ENCODE measurements around the gene PPP1R16B.
"Not testable (repeated sequence)": the region's sequence is repeated elsewhere in the genome, so short reads cannot be mapped to it uniquely, and the experiment has no call there.

PPP1R16B gene

GRCh38 chr20:38791291-38791690, 14.2 kb upstream of the PPP1R16B start:
- in situ Hi-C loops (cut with MboI; ENCODE audit: low sequenced_read_pairs) = no loop called here

GRCh38 chr20:38791940-38792339, 13.6 kb upstream of the PPP1R16B start:
- in situ Hi-C loops (cut with MboI; ENCODE audit: low sequenced_read_pairs) = no loop called here

GRCh38 chr20:38794057-38794456, 11.4 kb upstream of the PPP1R16B start:
- in situ Hi-C loops (cut with MboI; ENCODE audit: low sequenced_read_pairs) = not testable (repeated sequence)

- in situ Hi-C loops (cut with MboI; ENCODE audit: low sequenced_read_pairs) = no loop called here
Observed at GRCh38 chr20:38798266-38798665, 7.2 kb upstream of the PPP1R16B start.

- in situ Hi-C loops (cut with MboI; ENCODE audit: low sequenced_read_pairs) = no loop called here
Observed at GRCh38 chr20:38799203-38799602, 6.3 kb upstream of the PPP1R16B start.

- in situ Hi-C loops (cut with MboI; ENCODE audit: low sequenced_read_pairs) = no loop called here
Observed at GRCh38 chr20:38800882-38801281, 4.6 kb upstream of the PPP1R16B start.

- in situ Hi-C loops (cut with MboI; ENCODE audit: low sequenced_read_pairs) = no loop called here
Observed at GRCh38 chr20:38804221-38804620, 1.3 kb upstream of the PPP1R16B start.

- in situ Hi-C loops (cut with MboI; ENCODE audit: low sequenced_read_pairs) = no loop called here
Observed at GRCh38 chr20:38804682-38805501, 605 bp upstream of the PPP1R16B start.

- in situ Hi-C loops (cut with MboI; ENCODE audit: low sequenced_read_pairs) = no loop called here
Observed at GRCh38 chr20:38805958-38806854, 709 bp downstream of the PPP1R16B start.

GRCh38 chr20:38806855-38807655, 1.6 kb downstream of the PPP1R16B start:
- in situ Hi-C loops (cut with MboI; ENCODE audit: low sequenced_read_pairs) = no loop called here

GRCh38 chr20:38809942-38810341, 4.4 kb downstream of the PPP1R16B start:
- in situ Hi-C loops (cut with MboI; ENCODE audit: low sequenced_read_pairs) = loop anchor here (5.0 kb wide), 1 partner anchor 52 kb away; no protein-coding TSS in a partner anchor

- in situ Hi-C loops (cut with MboI; ENCODE audit: low sequenced_read_pairs) = loop anchor here (5.0 kb wide), 1 partner anchor 51 kb away; no protein-coding TSS in a partner anchor
Observed at GRCh38 chr20:38810926-38811630, 5.6 kb downstream of the PPP1R16B start.

GRCh38 chr20:38811769-38812168, 6.3 kb downstream of the PPP1R16B start:
- in situ Hi-C loops (cut with MboI; ENCODE audit: low sequenced_read_pairs) = loop anchor here (5.0 kb wide), 1 partner anchor 51 kb away; no protein-coding TSS in a partner anchor

GRCh38 chr20:38812182-38812581, 6.7 kb downstream of the PPP1R16B start:
- in situ Hi-C loops (cut with MboI; ENCODE audit: low sequenced_read_pairs) = loop anchor here (5.0 kb wide), 1 partner anchor 50 kb away; no protein-coding TSS in a partner anchor

GRCh38 chr20:38812709-38813573, 7.4 kb downstream of the PPP1R16B start:
- in situ Hi-C loops (cut with MboI; ENCODE audit: low sequenced_read_pairs) = loop anchor here (5.0 kb wide), 1 partner anchor 49 kb away; no protein-coding TSS in a partner anchor

GRCh38 chr20:38813574-38813962, 8.1 kb downstream of the PPP1R16B start:
- in situ Hi-C loops (cut with MboI; ENCODE audit: low sequenced_read_pairs) = loop anchor here (5.0 kb wide), 1 partner anchor 49 kb away; no protein-coding TSS in a partner anchor

GRCh38 chr20:38815446-38815845, 9.9 kb downstream of the PPP1R16B start:
- in situ Hi-C loops (cut with MboI; ENCODE audit: low sequenced_read_pairs) = no loop called here

- in situ Hi-C loops (cut with MboI; ENCODE audit: low sequenced_read_pairs) = no loop called here
Observed at GRCh38 chr20:38818113-38819065, 12.9 kb downstream of the PPP1R16B start.

Data from HL-60/S4 treated with retinoic acid at 250 ng/mL for 4 days and 3 days (cell line).